GM21825 (cell line): ENCODE data around the gene CERKL.

ENCODE experiments used
- ATAC-seq: cut with Tn5 transposase; IDR thresholded peaks from one replicate; pipeline ENCODE4 v1.9.1; 2021; ENCODE audit warnings: mild to moderate bottlenecking, moderate library complexity; ENCODE audit not compliant: unreplicated experiment

The CERKL gene

GRCh38 chr2:181628590-181629585 is 28.0 kb downstream of the CERKL start:
- ATAC-seq, result no peak

- ATAC-seq, result no peak
Measured at GRCh38 chr2:181627545-181627944, 29.4 kb downstream of the CERKL start.

GRCh38 chr2:181626671-181627070 is 30.2 kb downstream of the CERKL start:
- no peak for ATAC-seq

GRCh38 chr2:181623159-181623558 is 33.7 kb downstream of the CERKL start:
- no peak for ATAC-seq

GRCh38 chr2:181621779-181622490 is 35.0 kb downstream of the CERKL start:
- no peak for ATAC-seq

GRCh38 chr2:181619516-181619915 is 37.4 kb downstream of the CERKL start:
- ATAC-seq, result no peak

- ATAC-seq, result no peak
Measured at GRCh38 chr2:181616715-181617114, 40.2 kb downstream of the CERKL start.

GRCh38 chr2:181614874-181615638 is 41.8 kb downstream of the CERKL start:
- no peak for ATAC-seq

GRCh38 chr2:181613241-181613640 is 43.7 kb downstream of the CERKL start:
- ATAC-seq, result no peak

- no peak for ATAC-seq
Measured at GRCh38 chr2:181607629-181608590, 49.0 kb downstream of the CERKL start.

- ATAC-seq, result no peak
Measured at GRCh38 chr2:181605889-181606837, 50.7 kb downstream of the CERKL start.

- ATAC-seq, result no peak
Measured at GRCh38 chr2:181602017-181602416, 54.9 kb downstream of the CERKL start.

GRCh38 chr2:181596556-181596955 is 60.3 kb downstream of the CERKL start:
- no peak for ATAC-seq

GRCh38 chr2:181594322-181594721 is 62.6 kb downstream of the CERKL start:
- peak; percentile 55 for ATAC-seq

- no peak for ATAC-seq
Measured at GRCh38 chr2:181589779-181590178, 67.1 kb downstream of the CERKL start.

- no peak for ATAC-seq
Measured at GRCh38 chr2:181588546-181588945, 68.4 kb downstream of the CERKL start.

- ATAC-seq, result peak; percentile 98
Measured at GRCh38 chr2:181586569-181587081, 70.3 kb downstream of the CERKL start.

GRCh38 chr2:181585732-181586131 is 71.2 kb downstream of the CERKL start:
- no peak for ATAC-seq

- no peak for ATAC-seq
Measured at GRCh38 chr2:181581534-181581933, 75.4 kb downstream of the CERKL start.
